GM19239 (cell line): ENCODE results near the gene PRORP.
"Not testable (repeated sequence)": the region's sequence is repeated elsewhere in the genome, so short reads cannot be mapped to it uniquely, and the experiment has no call there.

ENCODE experiments used
- DNase-seq: peaks from one replicate; pipeline ENCODE4 v3.0.0; 2011; ENCODE audit warnings: low spot score; ENCODE audit not compliant: insufficient read length
- FAIRE-seq: peaks from 2 replicates; lab custom pipeline; 2011; peaks lifted over from hg19 to GRCh38; lab: Jason Lieb, UNC

Gene PRORP

GRCh38 chr14:35134329-35135123 is 12.2 kb downstream of the PRORP start:
- no peak for DNase-seq
- no peak for FAIRE-seq

GRCh38 chr14:35138585-35138984 is 16.2 kb downstream of the PRORP start:
- FAIRE-seq (no peak), DNase-seq (no peak)

- peak; percentile 86 for FAIRE-seq
- DNase-seq = no peak
Observed at GRCh38 chr14:35140718-35141581, 18.6 kb downstream of the PRORP start.

- no peak for FAIRE-seq
Observed at GRCh38 chr14:35144029-35144428, 21.7 kb downstream of the PRORP start.

DNA sequence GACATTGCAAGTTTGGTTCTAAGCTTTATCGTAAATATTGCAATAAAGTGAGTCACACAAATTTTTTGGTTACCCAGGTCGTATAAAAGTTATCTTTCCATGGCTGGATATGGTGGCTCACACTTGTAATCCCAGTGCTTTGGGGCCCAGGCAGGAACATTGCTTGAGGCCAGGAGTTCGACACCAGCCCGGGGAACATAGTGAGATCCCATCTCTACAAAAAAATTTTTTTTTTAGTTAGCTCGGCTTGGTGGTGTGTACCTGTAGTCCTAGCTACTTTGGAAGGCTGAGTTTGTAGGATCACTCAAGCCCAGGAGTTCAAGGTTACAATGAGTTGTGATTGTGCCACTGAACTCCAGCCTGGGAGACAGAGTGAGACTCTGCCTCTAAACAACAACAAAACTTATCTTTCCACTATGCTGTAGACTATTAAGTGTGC is 24.4 kb downstream of the PRORP start:
- DNase-seq = no peak
- no peak for FAIRE-seq

More at GRCh38 chr14:35144029-35144428, 21.7 kb downstream of the PRORP start:
- no peak for DNase-seq

- FAIRE-seq = no peak
- no peak for DNase-seq
Observed at GRCh38 chr14:35147186-35147585, 24.8 kb downstream of the PRORP start.

DNA sequence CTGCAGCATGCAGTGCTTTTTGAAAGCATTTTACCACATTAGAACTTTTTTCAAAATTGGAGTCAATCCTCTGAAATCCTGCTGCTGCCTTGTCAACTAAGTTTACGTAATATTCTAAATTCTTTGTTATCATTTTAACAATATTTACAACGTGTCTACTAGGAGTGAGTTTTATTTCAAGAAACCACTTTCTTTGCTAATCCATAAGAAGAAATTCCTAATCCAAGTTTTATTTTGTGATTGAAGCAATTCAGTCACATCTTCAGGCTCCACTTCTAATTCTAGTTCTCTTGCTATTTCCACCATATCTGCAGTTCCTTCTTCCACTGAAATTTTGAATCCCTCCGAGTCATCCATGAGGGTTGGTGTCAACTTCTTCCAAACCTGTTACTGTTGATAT is 25.4 kb downstream of the PRORP start:
- no peak for DNase-seq
- FAIRE-seq = no peak

GRCh38 chr14:35149239-35149638 is 26.9 kb downstream of the PRORP start:
- DNase-seq (no peak), FAIRE-seq (no peak)

DNA sequence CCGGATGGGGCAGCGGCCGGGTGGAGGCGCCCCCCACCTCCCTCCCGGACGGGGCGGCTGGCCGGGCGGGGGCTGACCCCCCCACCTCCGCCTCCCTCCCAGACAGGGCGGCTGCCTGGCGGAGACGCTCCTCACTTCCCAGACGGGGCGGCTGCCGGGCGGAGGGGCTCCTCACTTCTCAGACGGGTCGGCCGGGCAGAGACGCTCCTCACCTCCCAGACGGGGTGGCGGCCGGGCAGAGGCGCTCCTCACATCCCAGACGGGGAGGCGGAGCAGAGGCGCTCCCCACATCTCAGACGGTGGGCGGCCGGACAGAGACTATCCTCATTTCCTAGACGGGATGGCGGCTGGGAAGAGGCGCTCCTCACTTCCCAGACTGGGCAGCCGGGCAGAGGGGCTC is 30.2 kb downstream of the PRORP start:
- not testable (repeated sequence) for DNase-seq

DNA sequence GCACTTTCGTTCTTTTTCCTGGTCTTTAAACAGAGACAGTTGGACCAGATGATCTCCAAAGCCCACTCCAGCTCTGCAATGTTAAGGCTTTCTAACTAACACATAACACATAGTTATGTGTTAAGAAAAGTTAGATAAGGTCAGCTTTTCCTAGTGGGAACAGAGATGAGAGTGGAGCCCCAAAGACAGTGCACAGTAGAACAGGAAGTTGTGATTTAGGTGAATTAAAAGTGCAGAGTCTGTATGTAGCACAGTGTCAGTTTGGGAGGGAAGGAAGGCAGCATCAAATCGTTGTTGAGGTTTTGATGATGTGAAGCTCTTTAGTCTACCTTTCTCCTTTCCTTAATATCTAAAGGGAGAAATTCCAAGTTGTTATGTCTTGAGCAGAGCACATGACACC is 31.7 kb downstream of the PRORP start:
- DNase-seq (no peak), FAIRE-seq (no peak)

More for the DNA sequence above, 30.2 kb downstream of the PRORP start:
- not testable (repeated sequence) for FAIRE-seq

DNA sequence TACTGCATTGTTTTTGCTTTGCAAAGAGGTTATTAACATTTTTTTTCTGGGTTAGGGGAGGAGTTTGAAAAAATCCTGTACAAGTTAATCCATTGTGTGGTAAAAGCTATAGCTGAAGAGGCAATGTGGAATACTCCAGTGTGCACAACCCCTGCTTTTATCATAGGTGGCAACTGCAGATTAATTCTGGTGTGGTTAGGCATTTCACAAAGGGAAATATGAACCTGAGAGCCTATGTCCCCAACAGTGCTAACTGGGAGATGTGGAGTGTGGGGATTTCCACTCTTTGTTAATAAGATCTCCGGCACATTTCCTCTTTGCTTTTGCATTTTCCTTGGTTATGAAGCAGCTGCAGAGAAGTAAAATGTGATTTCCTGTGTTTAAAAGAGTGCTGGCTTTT is 33.6 kb downstream of the PRORP start:
- DNase-seq = no peak
- peak; percentile 84 for FAIRE-seq

- FAIRE-seq (no peak), DNase-seq (no peak)
Observed at GRCh38 chr14:35158491-35158890, 36.1 kb downstream of the PRORP start.

GRCh38 chr14:35158951-35159653 is 36.8 kb downstream of the PRORP start:
- no peak for DNase-seq

DNA sequence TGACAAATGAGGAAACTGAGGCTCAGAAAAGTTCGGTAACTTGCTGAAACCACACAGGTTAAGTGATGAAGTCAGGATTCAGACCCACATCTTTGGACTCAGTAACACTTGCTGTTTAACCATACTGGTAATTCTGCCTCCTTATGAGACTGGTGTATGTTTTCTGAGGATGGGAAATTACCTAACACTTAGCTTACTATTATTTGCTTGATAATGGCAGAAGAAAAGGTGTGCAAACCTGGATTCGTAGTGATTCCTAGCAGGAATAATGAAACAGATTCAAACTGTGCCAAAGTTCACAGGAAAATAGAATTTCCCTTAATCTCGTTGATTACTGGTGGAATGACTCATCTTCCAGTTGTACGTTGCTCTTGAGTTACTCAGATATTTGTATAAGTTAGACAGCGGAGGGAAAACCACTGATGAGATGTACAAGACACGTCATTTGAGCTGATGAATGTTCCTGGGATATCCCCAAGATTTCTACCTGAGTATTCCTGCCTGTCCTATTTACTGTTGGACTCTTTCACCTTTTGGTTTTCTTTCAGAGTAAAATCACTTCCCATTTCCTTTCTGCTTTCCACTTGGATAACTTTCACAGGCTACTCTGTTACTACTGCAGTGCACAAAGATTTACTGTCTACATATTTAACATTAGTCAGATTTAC is 37.5 kb downstream of the PRORP start:
- FAIRE-seq (peak; percentile 79), DNase-seq (no peak)

More at GRCh38 chr14:35158951-35159653, 36.8 kb downstream of the PRORP start:
- FAIRE-seq = no peak

DNA sequence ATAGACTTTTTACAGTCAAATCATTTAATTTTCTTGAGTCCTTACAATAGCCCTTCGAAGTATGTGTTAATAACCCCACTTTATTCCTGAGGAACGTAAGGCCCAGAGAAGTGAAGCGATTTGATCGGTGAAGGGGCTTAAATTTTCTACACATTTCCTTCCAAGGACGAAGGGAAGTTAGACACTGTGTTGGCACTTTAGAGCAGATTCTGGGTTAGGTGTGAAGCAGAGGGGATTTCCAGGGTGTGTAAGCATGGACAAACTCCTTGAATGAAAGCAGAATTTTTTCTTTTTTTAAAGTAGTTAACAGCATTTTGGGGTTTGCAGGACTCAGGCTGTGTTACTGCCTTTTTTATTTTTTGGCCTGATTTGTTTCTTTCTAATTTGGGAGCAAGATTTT is 38.9 kb downstream of the PRORP start:
- FAIRE-seq = peak; percentile 70

GRCh38 chr14:35163384-35163783 is 41.0 kb downstream of the PRORP start:
- no peak for FAIRE-seq
- no peak for DNase-seq

More for the DNA sequence above, 38.9 kb downstream of the PRORP start:
- no peak for DNase-seq

DNA sequence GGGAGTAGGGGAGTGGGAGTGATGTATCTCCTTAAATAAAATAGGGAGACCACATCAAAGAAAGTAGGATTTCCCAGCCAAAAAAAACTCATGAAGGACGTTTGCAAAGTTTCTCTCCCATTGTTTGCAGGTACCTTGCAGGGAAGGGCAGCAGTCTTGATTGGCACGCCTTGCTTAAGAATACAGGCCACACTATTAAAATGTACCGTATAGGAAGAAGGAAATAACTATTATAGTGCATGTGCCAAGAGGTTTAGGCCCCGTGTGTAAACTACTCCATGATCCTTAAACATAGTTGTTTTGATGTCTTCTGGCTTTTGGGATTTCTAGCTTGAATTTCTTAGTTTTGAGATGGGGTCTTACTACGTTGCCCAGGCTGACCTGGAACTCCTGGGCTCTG is 42.5 kb downstream of the PRORP start:
- FAIRE-seq = no peak
- DNase-seq = no peak

GRCh38 chr14:35167496-35167895 is 45.1 kb downstream of the PRORP start:
- DNase-seq (no peak), FAIRE-seq (no peak)
